Kasumi-1 (cell line): Measurements from ENCODE around the gene TRIM47.
A peak's percentile ranks its signal among the peaks of the same experiment; 100 is the strongest.

Experiments used
- DNase-seq, 2 experiments: peaks; one replicate each; lab custom pipeline; 2025; lab: John Stamatoyannopoulos, UW

TRIM47 gene

DNA sequence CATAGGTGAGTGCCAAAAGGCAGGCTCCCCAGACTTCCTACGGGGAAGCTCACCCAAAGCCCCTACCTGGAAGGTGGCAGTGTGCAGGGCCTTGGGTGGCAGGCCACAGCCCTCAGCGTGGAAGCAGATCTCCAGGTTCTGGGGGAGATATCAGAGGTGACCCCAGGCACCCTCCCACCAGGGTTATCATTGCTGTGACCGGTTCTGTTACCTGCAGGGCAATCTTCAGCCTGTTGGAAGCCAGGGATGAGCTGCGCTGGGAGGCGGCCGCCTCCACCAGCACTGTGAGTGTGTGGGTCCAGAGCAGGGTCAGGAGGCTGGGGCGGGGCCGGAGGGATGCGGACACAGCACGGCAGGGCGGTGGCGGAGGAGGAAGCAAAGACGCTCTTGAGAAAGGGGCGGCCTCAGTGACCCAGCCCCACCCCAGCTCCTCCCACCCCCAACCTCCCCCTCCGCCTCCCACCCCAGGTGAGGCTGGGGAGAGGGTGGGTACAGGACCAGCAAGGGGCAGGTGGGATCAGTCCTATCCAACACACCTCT is 47.3 kb downstream of the TRIM47 start:
- DNase-seq = no peak

GRCh38 chr17:75830164-75831031 is 48.0 kb downstream of the TRIM47 start:
- peak in 1 of 2 experiments; percentile 25 for DNase-seq

DNA sequence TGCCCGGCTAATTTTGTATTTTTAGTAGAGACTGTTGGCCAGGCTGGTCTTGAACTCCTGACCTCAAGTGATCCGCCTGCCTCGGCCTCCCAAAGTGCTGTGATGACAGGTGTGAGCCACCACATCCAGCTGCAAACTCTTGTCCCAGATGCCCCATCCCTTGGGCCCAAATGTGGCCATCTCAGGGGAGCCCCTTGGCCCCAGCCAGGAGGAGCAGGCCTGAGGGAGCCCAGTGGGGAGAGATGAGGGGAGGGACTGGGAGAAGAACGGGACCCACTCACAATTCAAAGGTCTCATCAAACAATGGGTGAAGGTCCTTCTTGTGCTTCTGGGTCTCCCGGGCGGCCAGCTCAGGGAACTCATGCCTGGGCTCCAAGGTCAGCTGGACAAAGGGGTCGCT is 48.6 kb downstream of the TRIM47 start:
- no peak for DNase-seq

GRCh38 chr17:75828741-75829140 is 49.6 kb downstream of the TRIM47 start:
- DNase-seq = no peak

DNA sequence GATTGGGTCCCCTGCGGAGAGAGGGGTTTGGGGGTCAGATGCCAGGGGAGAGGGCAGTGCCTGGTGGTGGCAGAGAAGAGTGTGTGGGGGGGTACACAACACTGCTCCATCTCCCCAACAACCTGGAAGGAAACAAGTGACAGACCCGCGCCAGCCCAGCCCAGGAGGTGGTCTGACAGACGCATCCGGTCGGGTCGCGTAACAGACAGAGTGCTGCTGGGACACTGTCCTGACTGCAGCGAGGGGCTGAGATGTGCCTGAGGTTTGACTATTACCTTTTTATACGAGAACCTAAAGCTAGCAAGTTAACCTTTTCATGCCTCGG is 50.3 kb downstream of the TRIM47 start:
- DNase-seq = peak; percentile 54 to 63

DNA sequence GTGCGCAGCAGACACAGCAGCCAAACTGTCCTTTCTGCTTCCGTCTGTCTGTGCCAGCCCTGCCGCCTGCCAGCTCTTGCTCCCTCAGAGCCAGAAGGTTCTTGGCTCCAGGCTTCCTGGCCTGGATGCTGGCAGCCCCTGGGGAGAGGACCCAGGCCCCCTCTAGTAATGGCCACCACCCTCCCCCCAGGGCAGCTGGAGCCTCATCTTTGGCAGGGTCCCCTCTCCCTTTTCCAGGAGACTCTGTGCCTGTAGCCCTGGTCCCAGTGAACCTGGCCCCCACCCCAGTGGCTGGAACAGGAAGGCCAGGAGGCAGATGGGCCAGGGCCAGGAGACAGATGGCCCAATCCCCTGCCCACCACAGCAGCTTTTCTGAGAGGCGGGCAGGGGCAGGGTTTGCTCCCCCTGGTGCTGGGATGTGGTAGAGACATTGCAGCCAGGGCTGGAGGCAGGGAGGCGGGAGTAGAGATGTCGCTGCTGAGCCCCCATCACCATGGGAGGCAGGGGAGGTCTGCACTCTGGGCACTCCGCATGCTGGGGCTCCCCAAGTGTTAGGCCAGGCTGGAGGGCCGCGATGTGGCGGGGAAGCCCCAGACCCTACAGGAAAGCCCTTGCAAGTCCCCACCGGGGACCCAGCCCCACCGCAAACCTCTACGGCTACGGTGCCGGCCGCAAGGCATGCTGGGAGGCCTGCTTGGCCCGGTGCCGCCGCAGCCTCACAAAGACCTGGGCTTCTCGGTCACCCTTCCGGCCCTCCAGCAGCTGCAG is 50.9 kb downstream of the TRIM47 start:
- DNase-seq = peak; percentile 74 to 87

- no peak for DNase-seq
Measured at GRCh38 chr17:75826561-75827307, 51.6 kb downstream of the TRIM47 start.

GRCh38 chr17:75825748-75826370 is 52.5 kb downstream of the TRIM47 start:
- DNase-seq = no peak

DNA sequence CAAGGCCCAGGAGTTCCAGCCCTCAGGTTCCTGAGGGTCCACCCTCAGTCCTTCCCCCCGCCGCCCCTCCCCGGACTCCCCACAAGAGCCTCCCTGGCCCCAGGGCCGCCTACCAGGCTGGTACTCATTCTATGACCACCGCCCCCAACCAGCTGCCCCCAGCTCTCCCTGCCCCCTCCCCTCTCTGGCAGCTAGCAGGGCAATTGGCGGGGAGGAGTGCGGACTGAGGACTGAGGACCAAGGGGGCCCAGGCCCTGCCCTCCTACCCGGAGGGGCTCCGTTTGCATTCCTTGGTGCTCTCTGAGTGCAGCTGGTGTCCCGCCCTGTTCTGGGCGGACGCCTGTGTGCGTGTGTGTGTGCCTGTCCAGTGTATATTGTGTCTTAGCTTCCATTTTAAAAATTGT is 53.2 kb downstream of the TRIM47 start:
- no peak for DNase-seq

DNA sequence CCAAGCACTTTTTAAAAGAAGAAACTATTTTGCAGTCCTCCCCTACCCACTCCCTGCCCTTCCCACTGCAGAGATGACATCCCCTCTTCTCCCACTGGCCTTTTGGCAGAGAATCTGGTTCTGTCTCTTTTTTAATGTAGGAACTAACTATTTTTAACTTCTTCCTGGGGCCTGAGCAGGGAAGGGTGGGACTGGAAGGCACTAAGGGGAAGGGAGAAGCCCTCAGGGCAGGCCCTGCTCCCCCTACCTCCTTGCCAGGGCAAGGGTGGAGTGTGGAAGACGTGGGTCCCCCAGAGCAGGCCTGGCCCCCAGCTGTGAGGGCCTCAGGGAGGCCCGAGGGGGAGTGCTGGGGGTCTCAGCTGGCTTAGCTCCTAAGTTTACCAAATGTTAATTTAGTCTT is 53.7 kb downstream of the TRIM47 start:
- no peak for DNase-seq
